GM15510 (cell line): ENCODE results near the gene MTURN.

Experiments used
- POLR2A ChIP-seq: IDR thresholded peaks from 3 replicates; pipeline ENCODE4 v1.6.1; 2011; ENCODE audit warnings: borderline replicate concordance; ENCODE audit not compliant: insufficient read length; ENCODE audit errors: extremely low read depth

Gene MTURN

DNA sequence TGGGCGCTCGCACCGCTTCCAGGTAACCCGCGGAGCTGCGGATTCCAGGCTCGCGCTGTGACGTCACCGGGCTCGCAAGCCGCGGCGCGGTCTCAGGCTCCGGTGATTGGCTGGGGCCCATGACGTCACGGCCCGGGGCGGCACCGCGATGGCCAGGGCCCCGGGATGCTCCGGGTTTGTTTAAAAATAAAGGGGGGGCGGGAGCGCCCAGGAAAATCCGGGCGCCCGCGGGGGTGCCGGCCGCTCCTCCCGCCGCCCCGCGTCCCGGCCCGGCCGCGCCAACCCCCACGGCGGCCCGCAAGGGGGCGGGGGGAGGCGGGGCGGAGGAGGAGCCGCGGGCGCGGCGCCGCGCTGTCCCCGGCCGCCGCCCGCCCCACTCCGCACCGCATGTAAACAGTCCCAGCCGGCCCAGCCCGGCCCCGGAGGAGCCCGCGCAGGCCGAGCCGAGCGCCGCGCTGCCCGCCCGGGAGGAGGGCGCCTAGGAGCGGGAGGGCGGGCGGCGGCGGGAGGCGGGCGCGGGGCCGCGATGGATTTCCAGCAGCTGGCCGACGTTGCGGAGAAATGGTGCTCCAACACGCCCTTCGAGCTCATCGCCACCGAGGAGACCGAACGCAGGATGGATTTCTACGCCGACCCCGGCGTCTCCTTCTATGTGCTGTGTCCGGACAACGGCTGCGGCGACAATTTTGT, at the start of gene MTURN:
TSS of gene MTURN (plus strand) at position 376 of the 690 bp plus-strand sequence. CDS start at position 527, 151 bp downstream.
- peak; percentile 28 for TF ChIP-seq POLR2A

DNA sequence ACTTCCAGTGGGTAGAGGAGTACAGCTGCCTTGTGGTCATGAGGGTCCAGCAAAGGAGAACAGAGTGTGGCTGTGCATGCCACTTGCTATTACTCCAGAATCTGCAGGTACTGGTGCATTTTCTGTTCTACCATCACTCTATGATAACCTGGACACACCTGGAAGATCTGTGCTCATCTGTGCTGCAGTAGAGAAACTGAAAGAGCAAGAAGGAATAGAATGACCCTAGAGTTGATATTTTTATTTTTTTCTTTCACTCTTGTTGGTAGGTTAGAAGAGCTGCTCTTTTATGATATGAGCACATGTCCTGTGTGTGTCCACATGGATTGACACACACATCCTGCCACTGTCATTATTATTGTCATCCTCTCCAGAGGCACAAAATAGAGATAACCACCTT, 48.3 kb upstream of the MTURN start:
- TF ChIP-seq POLR2A, result no peak

DNA sequence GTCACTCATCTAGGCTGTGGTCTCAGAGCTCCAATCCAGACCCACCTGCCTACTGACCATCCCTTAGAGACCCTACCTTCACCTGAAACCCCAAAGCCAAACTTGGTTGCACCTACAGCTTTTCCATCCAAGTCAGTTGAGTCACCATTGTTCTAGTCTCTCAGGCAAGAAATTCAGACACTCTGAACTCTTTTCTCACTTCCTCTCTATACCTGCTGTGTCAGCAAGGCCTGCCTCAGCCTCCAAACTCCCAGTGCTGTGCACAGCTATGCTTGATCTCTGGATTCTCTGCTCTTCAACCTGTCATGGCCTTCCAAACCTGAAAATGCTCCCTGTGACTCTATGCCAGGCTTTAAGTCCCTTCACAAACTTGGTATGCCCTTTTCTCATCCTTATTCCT, 47.4 kb upstream of the MTURN start:
- TF ChIP-seq POLR2A, result no peak

DNA sequence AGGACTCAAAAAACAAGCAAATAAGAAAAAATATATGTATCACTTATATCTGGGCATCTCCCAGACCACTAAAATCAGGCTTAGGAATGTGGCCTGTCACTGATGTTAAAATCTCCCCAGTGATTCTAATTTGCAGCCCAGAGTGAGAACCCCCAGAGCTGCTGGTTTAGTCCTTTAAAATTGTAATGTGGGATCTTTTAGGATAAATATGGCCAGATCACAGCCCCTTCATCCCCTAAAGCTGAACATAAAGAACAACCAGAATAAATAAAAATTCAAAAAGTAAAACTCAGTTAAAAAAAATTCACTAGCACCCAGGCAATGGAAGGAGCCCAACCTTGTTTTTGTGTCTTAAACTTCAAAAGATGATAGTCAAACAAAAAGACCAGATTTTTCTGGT, 46.4 kb upstream of the MTURN start:
- no peak for TF ChIP-seq POLR2A

DNA sequence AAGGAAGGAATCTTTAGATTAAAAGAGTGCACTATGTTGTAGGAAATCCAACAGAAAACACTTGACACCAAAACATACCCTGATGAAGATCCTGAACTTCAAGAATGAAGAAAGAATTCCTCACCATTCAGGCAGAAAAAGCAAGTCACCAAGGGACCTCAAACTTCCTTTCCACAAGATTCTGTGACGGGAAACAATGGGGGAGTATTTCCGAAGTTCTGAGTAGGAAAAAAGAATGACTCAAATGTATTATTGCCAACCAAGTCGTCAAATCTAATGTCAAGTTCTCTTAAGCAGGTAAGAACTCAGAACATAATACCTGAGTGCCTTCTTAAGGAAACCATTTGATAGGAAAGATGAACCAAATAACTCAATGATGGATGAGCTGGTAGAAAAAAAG, 44.7 kb upstream of the MTURN start:
- no peak for TF ChIP-seq POLR2A

DNA sequence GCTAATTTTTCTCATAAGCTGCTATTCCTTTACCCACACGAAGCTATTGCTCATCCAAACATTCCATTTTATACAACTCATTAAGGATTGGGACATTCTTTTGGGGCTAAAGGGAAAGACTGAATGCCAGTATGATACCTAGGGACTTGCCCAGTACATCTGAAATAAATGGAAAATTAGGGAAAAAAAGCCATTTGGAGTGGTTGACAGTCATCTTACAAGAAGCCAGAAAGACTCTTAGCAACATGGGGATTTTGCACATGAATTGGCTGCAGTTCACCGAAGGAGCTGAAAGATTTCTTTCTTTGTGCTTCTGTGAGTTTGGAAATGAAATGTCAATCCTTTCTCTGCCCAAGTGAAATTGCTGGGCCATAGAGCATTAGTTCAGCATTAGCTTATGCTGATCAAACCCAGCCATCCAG, 43.3 kb upstream of the MTURN start:
- TF ChIP-seq POLR2A, result no peak

DNA sequence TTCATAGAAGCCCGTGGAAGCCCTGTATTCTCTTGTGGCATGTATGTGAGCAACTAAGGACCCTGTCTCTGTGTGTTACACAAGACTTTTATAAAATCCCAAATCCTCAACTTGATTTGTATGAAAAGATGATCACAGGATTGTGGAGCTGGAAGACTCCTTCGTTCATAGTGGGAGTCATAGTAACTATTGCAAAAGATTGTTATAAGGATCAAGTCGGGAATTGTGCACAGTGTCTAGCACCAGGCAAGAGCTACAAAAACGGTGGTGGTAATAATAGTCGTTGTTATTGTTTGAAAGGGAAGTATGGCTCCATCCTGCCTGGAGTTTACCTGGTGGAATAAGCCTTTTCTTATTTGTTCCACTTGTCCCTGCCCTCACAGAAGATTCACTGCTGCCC, 42.8 kb upstream of the MTURN start:
- no peak for TF ChIP-seq POLR2A

DNA sequence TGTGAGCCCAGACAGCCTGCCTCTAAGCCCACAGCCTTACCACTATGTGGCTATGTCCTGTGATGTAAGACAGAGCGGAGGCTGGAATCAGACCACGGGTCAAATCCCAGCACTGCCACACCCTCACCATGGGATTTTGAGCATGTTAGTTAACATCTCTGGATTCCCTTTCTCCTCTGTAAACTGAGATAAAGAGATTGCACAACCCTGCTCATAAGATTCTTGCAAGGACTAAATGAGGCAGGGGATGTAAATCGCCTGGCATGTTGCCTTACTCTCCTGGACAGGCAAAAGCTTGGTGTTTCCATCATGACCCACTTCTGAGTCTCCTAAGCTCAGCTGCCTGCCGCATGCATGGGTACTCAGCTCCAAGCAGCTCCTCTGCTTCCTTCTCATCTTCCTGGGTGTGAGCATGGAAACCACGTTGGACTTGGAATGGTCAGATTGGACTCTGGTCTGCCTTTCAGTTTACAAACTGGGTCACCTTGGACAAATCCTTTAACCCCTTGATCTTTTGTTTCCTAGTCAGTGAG, 41.3 kb upstream of the MTURN start:
- TF ChIP-seq POLR2A, result no peak

DNA sequence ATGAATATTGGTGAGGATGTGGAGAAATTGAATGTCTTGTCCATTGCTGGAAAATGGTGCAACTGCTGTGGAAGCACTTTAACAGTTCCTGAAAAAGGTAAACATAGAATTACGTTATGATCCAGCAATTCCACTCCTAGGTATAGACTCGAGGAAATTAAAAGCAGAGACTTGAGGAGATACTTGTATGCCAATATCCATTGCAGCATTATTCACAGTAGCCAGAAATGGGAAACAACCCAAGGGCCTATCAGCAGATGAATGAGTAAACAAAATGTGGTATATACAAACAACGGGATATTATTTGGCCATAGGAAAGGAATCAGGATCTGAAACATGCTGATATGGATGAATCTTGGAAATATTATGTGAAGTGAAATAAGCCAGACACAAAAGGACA, 32.5 kb upstream of the MTURN start:
- no peak for TF ChIP-seq POLR2A

DNA sequence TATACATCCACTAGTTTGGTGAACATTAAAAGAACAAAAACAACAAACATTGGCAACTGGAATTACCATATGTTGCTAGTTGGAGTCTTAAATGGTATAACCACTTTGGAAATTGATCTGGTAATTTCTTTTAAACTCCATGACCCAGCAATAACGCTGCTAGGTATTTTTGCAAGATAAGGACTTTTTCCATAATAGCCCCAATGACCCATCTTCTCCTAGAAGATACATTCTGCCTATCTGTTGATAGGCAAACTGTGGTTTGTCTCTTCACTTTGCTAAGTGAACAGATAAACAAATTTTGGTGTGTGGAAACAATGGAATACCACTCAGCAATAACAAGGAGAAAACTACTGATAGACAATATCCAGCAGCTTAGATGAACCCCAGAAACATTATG, 30.6 kb upstream of the MTURN start:
- TF ChIP-seq POLR2A, result no peak

DNA sequence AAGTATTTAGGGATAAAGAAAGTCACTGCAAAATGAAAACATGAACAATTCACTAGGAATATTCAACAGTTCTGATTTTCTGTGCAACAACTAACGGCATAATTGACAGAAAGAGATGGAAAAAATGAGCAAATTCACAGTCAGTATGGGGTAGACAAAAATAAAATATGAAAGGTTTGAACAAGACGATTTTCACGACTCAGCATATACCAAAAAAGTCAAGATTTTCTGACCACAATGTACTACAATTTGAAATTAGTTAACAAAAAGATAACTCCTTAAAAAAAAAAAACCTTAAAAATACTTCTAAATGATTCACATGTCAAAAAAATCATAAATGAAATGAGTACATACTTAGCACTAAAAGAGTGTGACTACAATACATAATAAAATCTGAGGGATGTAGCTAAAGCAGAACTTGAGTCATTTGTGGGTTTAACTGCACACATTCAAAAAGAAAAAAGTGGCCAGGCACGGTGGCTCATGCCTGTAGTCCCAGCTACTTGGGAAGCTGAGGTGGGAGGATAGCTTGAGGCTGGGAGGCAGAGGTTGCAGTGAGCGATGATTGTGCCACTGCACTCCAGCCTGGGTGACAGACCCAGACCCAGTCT, 22.6 kb upstream of the MTURN start:
- no peak for TF ChIP-seq POLR2A

DNA sequence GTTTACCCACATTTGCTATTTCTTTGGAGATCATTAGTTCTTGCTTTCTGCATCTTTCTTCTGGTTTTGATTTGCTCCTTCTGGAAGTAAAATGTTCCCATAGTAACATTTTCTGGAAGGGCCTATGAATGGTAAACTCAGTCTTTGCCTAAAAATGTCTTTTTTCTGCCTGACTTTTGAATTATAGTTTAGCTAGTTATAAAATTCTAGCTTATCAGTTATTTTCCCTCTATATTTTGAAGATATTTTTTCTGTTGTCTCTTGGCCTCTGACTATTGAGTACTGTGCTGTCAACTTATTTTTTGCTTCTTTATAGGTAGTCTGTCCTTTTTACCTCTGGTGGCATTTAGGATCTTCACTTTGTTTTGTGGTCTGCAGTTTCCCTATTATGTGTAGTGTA, 21.6 kb upstream of the MTURN start:
- no peak for TF ChIP-seq POLR2A

DNA sequence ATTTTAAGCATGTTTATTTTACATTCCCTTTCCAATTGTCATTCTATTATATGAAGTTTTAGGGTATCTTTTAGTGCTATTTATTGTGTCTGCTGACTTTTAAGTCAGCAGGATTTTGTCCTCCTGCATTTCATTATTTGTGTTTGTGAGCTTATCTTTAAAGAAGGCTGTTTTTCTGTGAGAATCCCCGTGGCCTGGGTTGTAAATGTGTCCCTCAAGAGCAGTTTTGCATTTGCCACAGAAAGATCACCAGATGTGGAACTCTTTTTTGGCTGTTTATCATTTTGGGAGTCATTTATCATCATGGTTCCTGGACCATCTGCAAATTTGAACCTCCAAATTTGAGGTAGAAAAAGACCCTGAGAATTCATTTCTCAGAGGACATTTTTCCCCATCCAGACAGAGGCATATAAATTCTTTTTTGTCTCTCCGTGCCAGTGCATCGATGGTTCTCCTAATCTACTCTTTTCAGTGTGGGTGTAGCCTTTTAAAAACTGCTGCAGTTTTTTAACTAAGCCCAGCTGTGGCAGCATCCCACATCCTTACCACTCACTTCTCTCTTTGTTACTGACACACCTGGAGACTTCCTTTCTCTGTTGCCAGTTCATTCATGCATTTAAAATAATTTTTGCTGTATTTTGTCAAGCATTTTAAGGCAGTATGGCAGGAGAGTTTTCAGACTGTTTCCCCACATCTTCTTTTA, 20.1 kb upstream of the MTURN start:
- no peak for TF ChIP-seq POLR2A

DNA sequence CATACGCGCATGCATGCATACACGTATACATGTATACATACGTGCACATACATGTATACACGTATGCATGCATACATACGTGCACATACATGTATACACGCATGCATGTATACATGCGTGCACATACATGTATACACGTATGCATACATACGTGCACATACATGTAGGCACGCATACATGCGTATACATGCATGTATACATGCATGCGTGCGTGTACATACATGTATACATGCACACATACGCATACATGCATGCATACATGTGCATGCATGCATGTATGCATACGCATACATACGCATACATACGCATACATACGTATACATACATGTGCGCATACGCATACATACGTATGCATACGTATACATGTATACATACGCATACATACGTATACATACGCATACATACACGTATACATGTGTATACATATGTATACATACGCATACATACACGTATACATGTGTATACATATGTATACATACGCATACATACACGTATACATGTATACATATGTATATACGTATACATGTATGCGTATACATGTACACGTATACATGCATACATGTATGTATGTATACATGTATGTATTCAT, 19.0 kb upstream of the MTURN start:
- no peak for TF ChIP-seq POLR2A

DNA sequence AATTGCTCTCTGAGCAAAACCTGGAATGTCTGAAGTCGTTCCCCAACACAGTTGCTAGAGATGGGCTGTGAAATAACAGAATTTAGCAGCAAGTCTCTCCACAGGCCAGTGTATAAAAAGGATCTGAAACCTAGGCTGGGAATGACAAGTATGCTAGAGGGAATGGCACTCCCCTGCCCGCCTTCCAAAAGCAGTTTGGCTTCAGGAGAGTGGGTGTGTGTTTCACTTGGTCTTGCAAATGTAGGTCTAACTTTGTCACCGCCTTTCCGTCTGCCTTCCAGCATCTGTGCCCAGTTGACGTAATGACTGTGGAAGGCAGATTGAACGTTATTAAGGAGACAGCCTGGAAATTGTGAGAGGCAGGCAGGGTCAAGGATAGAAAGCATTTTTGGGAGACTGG, 18.0 kb upstream of the MTURN start:
- TF ChIP-seq POLR2A, result no peak
